Mesenchymal stem cell (in vitro differentiated cells and primary cell): ENCODE results near the gene SLC18A3.

ENCODE experiments used
- DNase-seq: peaks from one replicate; pipeline ENCODE4 v3.0.0-alpha.2; 2013
- H2AFZ ChIP-seq: one replicate; pipeline ENCODE4 v1.6.1; 2013; ENCODE audit warnings: low read depth, mild to moderate bottlenecking, control low read depth, inconsistent platforms, low read length, moderate library complexity
- H2AK5ac ChIP-seq: 2 replicates; pipeline ENCODE4 v1.6.1; 2013; ENCODE audit warnings: low read length, moderate library complexity, mild to moderate bottlenecking, inconsistent platforms; ENCODE audit not compliant: severe bottlenecking
- H2BK120ac ChIP-seq: one replicate; pipeline ENCODE4 v1.6.1; 2013; ENCODE audit warnings: low read depth, mild to moderate bottlenecking, inconsistent platforms, low read length, moderate library complexity
- H2BK12ac ChIP-seq, 2 experiments: one replicate each; pipeline ENCODE4 v1.6.1; 2013; ENCODE audit warnings: inconsistent platforms in 2 of 2, low read length in 2 of 2, mild to moderate bottlenecking in 2 of 2, moderate library complexity in 2 of 2, control low read depth in 1 of 2
- H2BK15ac ChIP-seq: one replicate; pipeline ENCODE4 v1.6.1; 2013; ENCODE audit warnings: mild to moderate bottlenecking, low read depth, inconsistent platforms; ENCODE audit not compliant: poor library complexity, severe bottlenecking
- H2BK5ac ChIP-seq: 2 replicates; pipeline ENCODE4 v1.6.1; 2013; ENCODE audit warnings: low read depth, mild to moderate bottlenecking, low read length, control low read depth, inconsistent platforms; ENCODE audit not compliant: poor library complexity, severe bottlenecking
- H3K14ac ChIP-seq, 2 experiments: one replicate each; pipeline ENCODE4 v1.6.1; 2013; ENCODE audit warnings: inconsistent platforms in 2 of 2, low read length in 2 of 2, control low read depth in 1 of 2, mild to moderate bottlenecking in 1 of 2, moderate library complexity in 1 of 2
- H3K18ac ChIP-seq, 2 experiments: one replicate each; pipeline ENCODE4 v1.6.1; 2013; ENCODE audit warnings: inconsistent platforms in 2 of 2, low read length in 2 of 2, control low read depth in 1 of 2, low read depth in 1 of 2, mild to moderate bottlenecking in 1 of 2
- H3K23ac ChIP-seq, 2 experiments: one replicate each; pipeline ENCODE4 v1.6.1; 2013; ENCODE audit warnings: inconsistent platforms in 2 of 2, low read length in 2 of 2, mild to moderate bottlenecking in 2 of 2, moderate library complexity in 2 of 2, control low read depth in 1 of 2
- H3K27ac ChIP-seq: 2 replicates; pipeline ENCODE4 v1.5.1; 2013; ENCODE audit warnings: mild to moderate bottlenecking, moderate library complexity, low read length, control low read depth, inconsistent platforms; ENCODE audit not compliant: poor library complexity, severe bottlenecking
- H3K27me3 ChIP-seq, 2 experiments: 2 replicates each; pipeline versions ENCODE4 v1.6.1 to v1.7.0; 2013; ENCODE audit warnings: low read length in 2 of 2, mild to moderate bottlenecking in 2 of 2, moderate library complexity in 2 of 2, control low read depth in 1 of 2, inconsistent platforms in 1 of 2; ENCODE audit not compliant: control insufficient read depth in 1 of 2, insufficient read depth in 1 of 2
- H3K36me3 ChIP-seq, 2 experiments: 2 replicates each; pipeline versions ENCODE4 v1.6.1 to v1.7.0; 2013; ENCODE audit warnings: low read length in 2 of 2, control low read depth in 1 of 2, inconsistent platforms in 1 of 2, low read depth in 1 of 2, mild to moderate bottlenecking in 1 of 2; ENCODE audit not compliant: insufficient read depth in 2 of 2, control insufficient read depth in 1 of 2
- H3K4ac ChIP-seq, 2 experiments: one replicate each; pipeline ENCODE4 v1.6.1; 2013; ENCODE audit warnings: inconsistent platforms in 2 of 2, low read length in 2 of 2, mild to moderate bottlenecking in 2 of 2, moderate library complexity in 2 of 2, control low read depth in 1 of 2, low read depth in 1 of 2
- H3K4me1 ChIP-seq: 2 replicates; pipeline ENCODE4 v1.6.1; 2013; ENCODE audit warnings: low read depth, low read length, control low read depth; ENCODE audit not compliant: control insufficient read depth, insufficient read depth
- H3K4me2 ChIP-seq: 2 replicates; pipeline ENCODE4 v1.6.1; 2013; ENCODE audit warnings: low read length, mild to moderate bottlenecking, inconsistent platforms; ENCODE audit not compliant: poor library complexity, severe bottlenecking
- H3K4me3 ChIP-seq, 2 experiments: 2 replicates each; pipeline versions ENCODE4 v1.5.1 to v1.7.0; 2013; ENCODE audit warnings: low read length in 2 of 2, mild to moderate bottlenecking in 2 of 2, control low read depth in 1 of 2, low read depth in 1 of 2; ENCODE audit not compliant: insufficient read depth in 1 of 2
- H3K79me1 ChIP-seq: replicated peaks from 2 replicates; pipeline ENCODE4 v1.6.1; 2013; ENCODE audit warnings: mild to moderate bottlenecking, control low read depth, low read length, inconsistent platforms; ENCODE audit not compliant: poor library complexity, severe bottlenecking
- H3K9ac ChIP-seq: 2 replicates; pipeline ENCODE4 v1.7.0; 2013; ENCODE audit warnings: mild to moderate bottlenecking, low read length, moderate library complexity
- H3K9me3 ChIP-seq: 2 replicates; pipeline ENCODE4 v1.7.0; 2013; ENCODE audit warnings: mild to moderate bottlenecking, low read length; ENCODE audit not compliant: control insufficient read depth
- H4K8ac ChIP-seq: one replicate; pipeline ENCODE4 v1.6.1; 2013; ENCODE audit warnings: inconsistent platforms, mild to moderate bottlenecking, low read length, moderate library complexity
- H4K91ac ChIP-seq: one replicate; pipeline ENCODE4 v1.6.1; 2013; ENCODE audit warnings: mild to moderate bottlenecking, low read length, inconsistent platforms
- WGBS: methylation state at CpG from one replicate; pipeline ENCODE4 v1.1.7; 2013; ENCODE audit warnings: mixed read lengths; 5-methylcytosine and 5-hydroxymethylcytosine counted together

The SLC18A3 gene

GRCh38 chr10:49600781-49601400 is 9.2 kb upstream of the SLC18A3 start:
- Histone ChIP-seq H3K4ac (no peak overlapping the region), H3K27ac (no peak overlapping the region), H3K4me1 (peaks cover 6% of the 10 kb centered on the region), H3K4me3 (no peak overlapping the region), H3K27me3 (peaks cover 40 to 67% of the 10 kb centered on the region in 2 experiments), H3K9me3 (no peaks in the 10 kb centered on the region), H3K79me1 (no peaks in the 10 kb centered on the region), H2BK120ac (no peak overlapping the region), H4K8ac (no peak overlapping the region), H3K23ac (no peak overlapping the region), H2AFZ (no peak overlapping the region), H2BK15ac (no peak overlapping the region), H3K14ac (no peak overlapping the region), H3K9ac (no peak overlapping the region), H3K36me3 (no peaks in the 10 kb centered on the region), H3K18ac (no peak overlapping the region), H2BK5ac (no peak overlapping the region), H4K91ac (no peak overlapping the region), H2AK5ac (no peak overlapping the region), H3K4me2 (no peak overlapping the region), H2BK12ac (no peak overlapping the region)
- DNase-seq: no peak
- 69% methylated on average over 4 of the region's 4 CpGs for WGBS

GRCh38 chr10:49601857-49602256 is 8.3 kb upstream of the SLC18A3 start:
- Histone ChIP-seq H3K4ac (no peak overlapping the region), H2BK120ac (no peak overlapping the region), H3K23ac (no peak overlapping the region), H3K9me3 (no peaks in the 10 kb centered on the region), H4K91ac (no peak overlapping the region), H3K36me3 (no peaks in the 10 kb centered on the region), H4K8ac (no peak overlapping the region), H3K4me3 (no peak overlapping the region), H3K9ac (no peak overlapping the region), H3K27ac (no peak overlapping the region), H3K27me3 (peaks cover 43 to 63% of the 10 kb centered on the region in 2 experiments), H2AK5ac (no peak overlapping the region), H3K4me1 (peaks cover 6% of the 10 kb centered on the region), H2BK5ac (no peak overlapping the region), H3K4me2 (no peak overlapping the region), H3K18ac (no peak overlapping the region), H3K79me1 (no peaks in the 10 kb centered on the region), H2AFZ (no peak overlapping the region), H3K14ac (no peak overlapping the region), H2BK15ac (no peak overlapping the region), H2BK12ac (no peak overlapping the region)
- WGBS: 78% methylated on average over 5 of the region's 7 CpGs
- DNase-seq: no peak

- Histone ChIP-seq H2AFZ (no peak overlapping the region), H2BK120ac (no peak overlapping the region), H3K36me3 (no peaks in the 10 kb centered on the region), H3K14ac (no peak overlapping the region), H3K27me3 (peaks cover 41 to 63% of the 10 kb centered on the region in 2 experiments), H3K4ac (no peak overlapping the region), H2BK5ac (no peak overlapping the region), H3K27ac (no peak overlapping the region), H3K18ac (no peak overlapping the region), H3K4me1 (peaks cover 9% of the 10 kb centered on the region), H3K79me1 (no peaks in the 10 kb centered on the region), H3K23ac (no peak overlapping the region), H3K4me3 (no peak overlapping the region), H2AK5ac (no peak overlapping the region), H4K8ac (no peak overlapping the region), H2BK15ac (no peak overlapping the region), H4K91ac (no peak overlapping the region), H3K9ac (no peak overlapping the region), H3K9me3 (no peaks in the 10 kb centered on the region), H2BK12ac (no peak overlapping the region), H3K4me2 (no peak overlapping the region)
- DNase-seq: no peak
- 75% methylated on average over 2 of the region's 2 CpGs for WGBS
These were observed 7.6 kb upstream of the SLC18A3 start for GRCh38 chr10:49602380-49603023.

- Histone ChIP-seq H3K27me3 (peaks cover 61 to 65% of the 10 kb centered on the region in 2 experiments), H3K4me2 (no peak overlapping the region), H3K9ac (no peak overlapping the region), H2AK5ac (no peak overlapping the region), H3K23ac (no peak overlapping the region), H4K91ac (no peak overlapping the region), H2BK5ac (no peak overlapping the region), H3K4ac (no peak overlapping the region), H3K9me3 (no peaks in the 10 kb centered on the region), H3K27ac (no peak overlapping the region), H3K4me1 (peaks cover 17% of the 10 kb centered on the region), H3K14ac (no peak overlapping the region), H2AFZ (no peak overlapping the region), H2BK12ac (no peak overlapping the region), H3K36me3 (no peaks in the 10 kb centered on the region), H4K8ac (no peak overlapping the region), H3K18ac (no peak overlapping the region), H3K79me1 (no peaks in the 10 kb centered on the region), H2BK15ac (no peak overlapping the region), H2BK120ac (no peak overlapping the region), H3K4me3 (no peak overlapping the region)
- 80% methylated on average over 6 of the region's 6 CpGs for WGBS
- DNase-seq: no peak
These were observed 4.7 kb upstream of the SLC18A3 start for GRCh38 chr10:49605216-49605938.
